Psoas muscle (tissue), 8 donors: Measurements from ENCODE around the gene PRDX2. TPM values are rescaled to one million over a fixed set of nuclear protein-coding genes. Genes with fewer than 3 reads are reported as not detected.

Source experiments
- ATAC-seq, 4 donors: fragments of 200-7000 bp; cut with Tn5 transposase; one replicate each; pipeline ENCODE4 v1.9.1; 2020; ENCODE audit warnings: moderate library complexity in 3 of 4, mild to moderate bottlenecking in 2 of 4
- DNase-seq, 2 donors: peaks; one replicate each; pipeline ENCODE4 v3.0.0-alpha.2; 2020
- H3K27ac ChIP-seq: fragments of 200-600 bp; one replicate; pipeline ENCODE4 v1.8.0; 2022
- H3K27me3 ChIP-seq, 3 donors: fragments of 200-600 bp in 1 of 3; one replicate each; pipeline versions ENCODE4 v1.6.1 to v1.8.0; 2013 to 2022; ENCODE audit warnings: low read length in 2 of 3, mild to moderate bottlenecking in 2 of 3, moderate library complexity in 1 of 3; ENCODE audit not compliant: insufficient read depth in 3 of 3
- H3K36me3 ChIP-seq, 2 donors: fragments of 200-600 bp in 1 of 2; one replicate each; pipeline versions ENCODE4 v1.6.1 to v1.8.0; 2013 to 2022; ENCODE audit warnings: low read depth in 1 of 2, mild to moderate bottlenecking in 1 of 2, moderate library complexity in 1 of 2; ENCODE audit not compliant: insufficient read depth in 1 of 2
- H3K4me1 ChIP-seq: fragments of 200-600 bp; one replicate; pipeline ENCODE4 v1.8.0; 2022
- H3K4me3 ChIP-seq: fragments of 200-600 bp; one replicate; pipeline ENCODE4 v1.8.0; 2022; ENCODE audit warnings: mild to moderate bottlenecking
- H3K9me3 ChIP-seq: fragments of 200-600 bp; one replicate; pipeline ENCODE4 v1.8.0; 2022
- WGBS, 3 donors: extraction: QIAGEN DNeasy Blood & Tissue Kit; methylation state at CpG; one replicate each; pipeline versions ENCODE4 v1.1.6 to v1.1.7; 2013; 5-methylcytosine and 5-hydroxymethylcytosine counted together
- intact Hi-C, 2 donors: fragments of 100-400 bp; cut with DNase I; formaldehyde crosslinking; loops; one replicate each; pipeline versions ENCODE4 v1.11.0 to v1.14.2; 2022
- polyA plus RNA-seq, 3 donors: library from polyadenylated mRNA; stranded (reverse); fragments of 200-250 nt; gene quantifications; one replicate each; pipeline ENCODE4 v1.2.3, GENCODE V29; 2013
- total RNA-seq, 4 donors: library from RNA; stranded (reverse); fragmentation: NEBNext Ultra II Directional in 2 of 4; extraction: Animal tissue kit (Norgen Biotek cat#: 25700) in 2 of 4; gene quantifications; one replicate each; pipeline versions ENCODE4 v1.2.1 to v1.2.4, GENCODE V29; 2021 to 2023
- TF ChIP-seq, protein P1 (sequence below): fragments of 200-600 bp; IDR thresholded peaks from one replicate; pipeline ENCODE4 v1.8.0; 2022; ENCODE audit warnings: antibody characterized with exemption
- donor health status: healthy with polysubstance abuse.
- donor health status: DM: no; HTN: no; CAD: no; lungs with moderate emphysema.
- donor health status: Bipolar disorder and iron deficiency.
- donor health status: healthy.
- donor health status: DM: yes; HTN: yes; CAD: no.
- donor health status: DM: no; HTN: no; CAD: no.
- donor health status: DM: no; HTN: no; CAD: no.
- donor health status: DM: yes; HTN: yes; CAD: no.

PRDX2 gene
- total and polyA plus RNA-seq, 7 donors, result 273 to 535 (median 396) TPM

DNA sequence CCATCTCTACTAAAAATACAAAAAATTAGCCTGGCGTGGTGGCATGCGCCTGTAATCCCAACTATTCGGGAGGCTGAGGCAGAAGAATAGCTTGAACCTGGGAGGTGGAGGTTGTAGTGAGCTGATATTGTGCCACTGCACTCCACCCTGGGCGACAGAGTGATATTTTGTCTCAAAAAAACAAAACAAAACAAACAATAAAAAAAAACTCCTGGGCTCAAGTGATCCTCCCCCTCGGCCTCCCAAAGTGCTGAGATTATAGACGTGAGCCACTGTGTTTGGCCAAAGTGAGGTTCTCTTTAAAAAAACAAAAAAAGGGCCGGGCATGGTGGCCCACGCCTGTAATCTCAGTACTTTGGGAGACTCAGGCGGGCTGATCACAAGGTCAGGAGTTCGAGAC lies 14.1 kb downstream of the PRDX2 start:
- Histone ChIP-seq H3K4me3 (no peak overlapping the region), H3K4me1 (peaks cover 35% of the 10 kb centered on the region), H3K27me3 (no peaks in the 10 kb centered on the region), H3K27ac (peak overlapping the region; percentile 99), H3K9me3 (no peaks in the 10 kb centered on the region), H3K36me3 (no peaks in the 10 kb centered on the region)
- ATAC-seq (no peak), DNase-seq (no peak)
- intact Hi-C loops, result no loop called here
- WGBS, 3 donors, result 71 to 78% (median 75%) methylated on average over 10 of the region's 10 CpGs
- TF ChIP-seq, protein P1, sequence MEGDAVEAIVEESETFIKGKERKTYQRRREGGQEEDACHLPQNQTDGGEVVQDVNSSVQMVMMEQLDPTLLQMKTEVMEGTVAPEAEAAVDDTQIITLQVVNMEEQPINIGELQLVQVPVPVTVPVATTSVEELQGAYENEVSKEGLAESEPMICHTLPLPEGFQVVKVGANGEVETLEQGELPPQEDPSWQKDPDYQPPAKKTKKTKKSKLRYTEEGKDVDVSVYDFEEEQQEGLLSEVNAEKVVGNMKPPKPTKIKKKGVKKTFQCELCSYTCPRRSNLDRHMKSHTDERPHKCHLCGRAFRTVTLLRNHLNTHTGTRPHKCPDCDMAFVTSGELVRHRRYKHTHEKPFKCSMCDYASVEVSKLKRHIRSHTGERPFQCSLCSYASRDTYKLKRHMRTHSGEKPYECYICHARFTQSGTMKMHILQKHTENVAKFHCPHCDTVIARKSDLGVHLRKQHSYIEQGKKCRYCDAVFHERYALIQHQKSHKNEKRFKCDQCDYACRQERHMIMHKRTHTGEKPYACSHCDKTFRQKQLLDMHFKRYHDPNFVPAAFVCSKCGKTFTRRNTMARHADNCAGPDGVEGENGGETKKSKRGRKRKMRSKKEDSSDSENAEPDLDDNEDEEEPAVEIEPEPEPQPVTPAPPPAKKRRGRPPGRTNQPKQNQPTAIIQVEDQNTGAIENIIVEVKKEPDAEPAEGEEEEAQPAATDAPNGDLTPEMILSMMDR, result no peak

DNA sequence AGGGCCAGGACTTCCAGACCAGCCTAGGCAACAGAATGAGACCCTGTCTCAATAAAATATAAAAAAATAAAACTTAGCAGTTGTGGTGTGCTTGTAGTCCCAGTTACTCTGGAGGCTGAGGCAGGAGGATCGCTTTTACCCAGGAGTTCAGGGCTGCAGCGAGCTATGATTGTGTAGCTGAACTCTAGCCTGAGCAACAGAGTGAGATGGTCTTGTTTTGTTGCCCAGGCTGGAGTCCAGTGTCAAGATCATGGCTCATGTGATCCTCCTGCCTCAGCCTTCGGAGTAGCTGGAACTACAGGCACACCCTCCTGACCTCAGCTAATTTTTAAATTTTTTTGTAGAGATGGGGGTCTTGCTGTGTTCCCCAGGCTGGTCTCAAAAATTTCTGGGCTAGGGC lies 14.6 kb downstream of the PRDX2 start:
- H3K36me3 ChIP-seq, result no peaks in the 10 kb centered on the region
- WGBS, 3 donors, result 71 to 77% (median 72%) methylated on average over 3 of the region's 3 CpGs
- H3K4me1 ChIP-seq, result peaks cover 35% of the 10 kb centered on the region
- peak overlapping the region; percentile 99 for H3K27ac ChIP-seq
- no peaks in the 10 kb centered on the region for H3K9me3 ChIP-seq
- intact Hi-C loops, result no loop called here
- TF ChIP-seq, protein P1, result no peak
- DNase-seq, result no peak
- no peak for ATAC-seq
- no peak overlapping the region for H3K4me3 ChIP-seq
- H3K27me3 ChIP-seq, result no peaks in the 10 kb centered on the region

DNA sequence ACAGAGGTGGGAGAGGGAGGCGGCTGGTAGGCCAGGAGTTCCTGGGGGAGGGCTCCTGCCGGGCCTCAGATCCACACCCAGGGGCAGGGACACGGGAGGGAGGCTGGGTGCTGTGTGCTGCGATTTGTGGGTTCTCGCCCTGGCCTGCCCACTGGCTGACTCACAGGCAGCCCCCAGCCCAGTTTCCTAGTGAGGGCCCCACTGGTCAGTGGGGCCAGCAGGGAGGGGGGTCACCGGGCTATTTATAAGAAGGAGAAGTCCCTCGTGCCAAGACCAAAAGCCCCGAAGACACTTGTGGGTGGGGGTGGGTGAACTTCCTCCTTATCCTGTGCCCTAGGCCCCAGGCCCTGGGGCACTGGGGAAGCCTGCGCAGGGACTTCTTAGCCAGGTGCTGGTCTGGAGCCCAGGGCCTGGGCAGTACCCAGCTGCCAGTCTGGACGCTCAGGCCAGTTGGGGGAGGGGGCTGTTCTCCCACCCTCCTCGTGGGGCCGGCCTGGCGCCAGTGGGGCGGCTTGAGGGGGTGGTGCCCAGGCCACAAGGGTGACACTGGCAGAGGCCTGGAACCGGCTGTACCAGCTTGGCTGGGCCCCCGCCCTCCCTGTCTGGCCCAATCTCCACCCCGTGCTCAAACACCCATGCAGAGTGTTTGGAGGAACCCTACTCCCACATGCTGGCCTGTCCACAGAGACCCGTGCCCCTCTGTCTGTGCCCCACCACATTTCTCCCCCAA lies 15.3 kb downstream of the PRDX2 start:
- intact Hi-C loops, result no loop called here
- Histone ChIP-seq H3K27me3 (no peaks in the 10 kb centered on the region), H3K4me3 (no peak overlapping the region), H3K27ac (peak overlapping the region; percentile 99), H3K9me3 (no peaks in the 10 kb centered on the region), H3K36me3 (no peaks in the 10 kb centered on the region), H3K4me1 (peaks cover 35% of the 10 kb centered on the region)
- 40 to 50% (median 42%) methylated on average over 12 to 18 of the region's 18 CpGs for WGBS, 3 donors
- DNase-seq (peak; percentile 65 to 78), ATAC-seq (no peak)
- TF ChIP-seq, protein P1, result no peak

GRCh38 chr19:12785431-12786031 lies 16.1 kb downstream of the PRDX2 start:
- intact Hi-C loops, result no loop called here
- WGBS, 3 donors, result 67 to 93% (median 71%) methylated on average over 4 of the region's 4 CpGs
- no peak for DNase-seq
- no peak for ATAC-seq
- Histone ChIP-seq H3K9me3 (no peaks in the 10 kb centered on the region), H3K27ac (peak overlapping the region; percentile 99), H3K27me3 (no peaks in the 10 kb centered on the region), H3K4me3 (no peak overlapping the region), H3K36me3 (no peaks in the 10 kb centered on the region), H3K4me1 (peaks cover 35% of the 10 kb centered on the region)
- TF ChIP-seq, protein P1, result no peak
